ENCODE measurements around the gene BIRC6. TPM values are rescaled to one million over a fixed set of nuclear protein-coding genes. Genes with fewer than 3 reads are reported as not detected.

The BIRC6 gene
- total and polyA plus RNA-seq, 2 experiments from 2014 or later: 17.8 to 106 TPM

- TF ChIP-seq EZH2 (IDR thresholded peaks at IDR 0.05; ENCODE audit: borderline replicate concordance): no peak
- TF ChIP-seq EZH2phosphoT487 (IDR thresholded peaks at IDR 0.05; ENCODE audit: low read depth, severe bottlenecking, unreplicated experiment): no peak
- no peak for TF ChIP-seq CTCF (IDR thresholded peaks at IDR 0.05; ENCODE audit: poor library complexity)
- no peaks in the 10 kb centered on the region for H3K36me3 ChIP-seq (replicated peaks; ENCODE audit: insufficient read depth, low read depth)
Measured at GRCh38 chr2:32572030-32572429, 215.2 kb downstream of the BIRC6 start.

DNA sequence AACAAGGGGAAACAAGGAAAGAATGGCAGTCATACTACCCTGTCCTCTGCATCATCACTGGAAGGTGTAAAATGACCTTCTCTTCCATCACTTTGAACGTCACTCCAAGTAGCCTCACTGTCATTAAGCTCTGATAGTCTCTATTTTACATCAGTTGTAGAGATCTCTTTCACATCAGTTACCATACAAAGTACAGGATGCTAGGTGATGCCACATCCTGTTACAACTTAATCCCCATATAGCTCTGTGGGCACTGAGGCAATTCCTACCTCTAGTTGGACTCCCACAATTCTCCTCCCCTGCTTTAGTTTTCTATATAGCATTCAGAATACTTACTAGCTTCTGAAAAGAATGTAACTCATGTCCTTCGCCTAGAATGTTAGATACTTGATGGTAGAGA lies 215.9 kb downstream of the BIRC6 start:
- Histone ChIP-seq H3K27me3 (no peaks in the 10 kb centered on the region), H3K79me2 (peaks cover 10% of the 10 kb centered on the region), H3K27ac (no peak overlapping the region), H3K36me3 (replicated peaks; ENCODE audit: insufficient read depth, low read depth) (no peaks in the 10 kb centered on the region), H3K9me2 (replicated peaks; ENCODE audit: insufficient read depth) (no peaks in the 10 kb centered on the region), H2AFZ (no peak overlapping the region), H3K4me2 (no peak overlapping the region), H3K4me1 (ENCODE audit: insufficient read depth) (no peaks in the 10 kb centered on the region), H3K4me3 (no peak overlapping the region), H4K20me1 (ENCODE audit: insufficient read depth, poor library complexity, severe bottlenecking) (no peaks in the 10 kb centered on the region), H3K9me3 (ENCODE audit: low read depth) (no peaks in the 10 kb centered on the region)
- no peak for TF ChIP-seq EZH2 (IDR thresholded peaks at IDR 0.05; ENCODE audit: borderline replicate concordance)
- no peak for TF ChIP-seq CTCF (IDR thresholded peaks at IDR 0.05; ENCODE audit: poor library complexity)
- no peak for DNase-seq (ENCODE audit: low spot score)
- 95% methylated on average over 2 of the region's 2 CpGs for WGBS (ENCODE audit: low lambda C conversion rate, missing lambda C conversion rate)

More at GRCh38 chr2:32572030-32572429, 215.2 kb downstream of the BIRC6 start:
- no peak for DNase-seq (ENCODE audit: low spot score)
- 74% methylated on average over 3 of the region's 3 CpGs for WGBS (ENCODE audit: low lambda C conversion rate, missing lambda C conversion rate)
- Histone ChIP-seq H3K4me2 (no peak overlapping the region), H2AFZ (no peak overlapping the region), H3K27ac (no peak overlapping the region), H3K79me2 (peaks cover 10% of the 10 kb centered on the region), H3K9me2 (replicated peaks; ENCODE audit: insufficient read depth) (no peaks in the 10 kb centered on the region), H3K9me3 (ENCODE audit: low read depth) (no peaks in the 10 kb centered on the region), H3K4me1 (ENCODE audit: insufficient read depth) (no peaks in the 10 kb centered on the region), H3K4me3 (no peak overlapping the region), H4K20me1 (ENCODE audit: insufficient read depth, poor library complexity, severe bottlenecking) (no peaks in the 10 kb centered on the region), H3K27me3 (no peaks in the 10 kb centered on the region)

DNA sequence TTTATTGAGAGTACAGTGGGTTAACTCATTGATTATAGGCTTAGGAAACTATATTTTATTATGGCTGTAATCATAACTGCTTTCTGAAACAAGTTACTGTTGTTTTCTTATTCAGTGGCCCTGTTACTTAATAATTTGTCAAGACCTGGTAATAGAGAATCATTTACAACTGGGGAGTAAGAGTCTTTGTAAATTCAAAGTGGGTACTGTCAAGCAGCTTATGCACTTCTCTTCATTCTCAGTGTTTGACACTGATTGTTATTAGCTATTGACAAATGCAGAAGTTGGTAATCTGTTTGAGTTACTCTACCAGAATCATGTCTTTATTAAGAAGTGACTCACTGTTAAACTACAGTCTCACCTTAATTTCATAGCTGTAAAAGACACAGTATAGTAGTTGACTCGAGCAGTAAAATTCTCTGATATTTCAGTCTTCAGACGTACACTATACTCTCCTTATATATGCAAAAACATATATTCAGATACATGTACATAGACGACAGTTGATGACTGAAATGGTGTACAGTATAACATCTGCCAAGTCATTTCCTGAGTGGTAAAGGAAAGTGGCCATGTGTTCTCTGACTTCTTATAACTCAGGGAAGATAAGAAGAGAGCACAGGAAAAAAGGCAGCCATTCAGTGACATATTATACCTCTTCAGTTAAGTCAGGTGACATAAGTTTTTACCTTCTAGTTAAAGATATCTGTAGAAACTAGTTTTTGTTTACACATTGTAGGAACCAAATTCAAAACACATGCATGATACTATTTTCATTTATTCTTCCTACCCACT lies 235.0 kb downstream of the BIRC6 start:
- 93% methylated on average over 3 of the region's 3 CpGs for WGBS (ENCODE audit: low lambda C conversion rate, missing lambda C conversion rate)
- Histone ChIP-seq H3K27ac (no peak overlapping the region), H2AFZ (no peak overlapping the region), H3K4me1 (ENCODE audit: insufficient read depth) (no peaks in the 10 kb centered on the region), H3K4me3 (no peak overlapping the region), H3K9me3 (ENCODE audit: low read depth) (no peaks in the 10 kb centered on the region), H3K36me3 (replicated peaks; ENCODE audit: insufficient read depth, low read depth) (no peaks in the 10 kb centered on the region), H4K20me1 (ENCODE audit: insufficient read depth, poor library complexity, severe bottlenecking) (no peaks in the 10 kb centered on the region), H3K27me3 (no peaks in the 10 kb centered on the region), H3K79me2 (no peaks in the 10 kb centered on the region), H3K4me2 (no peak overlapping the region), H3K9me2 (replicated peaks; ENCODE audit: insufficient read depth) (no peaks in the 10 kb centered on the region)
- no peak for DNase-seq (ENCODE audit: low spot score)
- no peak for TF ChIP-seq EZH2 (IDR thresholded peaks at IDR 0.05; ENCODE audit: borderline replicate concordance)
- TF ChIP-seq CTCF (IDR thresholded peaks at IDR 0.05; ENCODE audit: poor library complexity): no peak
- no peak for TF ChIP-seq EZH2phosphoT487 (IDR thresholded peaks at IDR 0.05; ENCODE audit: low read depth, severe bottlenecking, unreplicated experiment)
